IMR-90 (cell line): Measurements from ENCODE around the gene MMD. TPM values are rescaled to one million over a fixed set of nuclear protein-coding genes. Genes with fewer than 3 reads are reported as not detected.

Experiments
- ATAC-seq: fragments of 200-7000 bp; cut with Tn5 transposase; 2 replicates; pipeline ENCODE4 v1.9.1; 2020; ENCODE audit warnings: low read depth, mild to moderate bottlenecking, moderate library complexity
- BruUV-seq: library from RNA; stranded (reverse); fragments of 400-500 nt; replicated peaks from 2 replicates; lab custom pipeline; 2021; lab: Mats Ljungman, UMichigan
- CTCF ChIA-PET: fragments of 300-600 bp; formaldehyde crosslinking; extraction: SDS; loops from one replicate; lab custom pipeline; 2021; ENCODE audit warnings: antibody characterized with exemption; lab: Yijun Ruan, JAX
- POLR2A ChIA-PET: fragments of 300-600 bp; sonication (Branson Sonifier 250); formaldehyde crosslinking; loops from one replicate; lab custom pipeline; 2022; ENCODE audit warnings: antibody characterized with exemption; ENCODE audit not compliant: unreplicated experiment; lab: Charles Lee
- DNase-seq: peaks from one replicate; pipeline ENCODE4 v3.0.0; 2013
- H2AFZ ChIP-seq: replicated peaks from 2 replicates; pipeline ENCODE3; 2013; ENCODE audit warnings: low read length, mild to moderate bottlenecking; ENCODE audit not compliant: poor library complexity
- H2AK5ac ChIP-seq: 2 replicates; pipeline ENCODE4 v1.6.1; 2013; ENCODE audit warnings: low read depth, low read length, inconsistent platforms
- H2AK9ac ChIP-seq: replicated peaks from 2 replicates; pipeline ENCODE3; 2013; ENCODE audit warnings: mild to moderate bottlenecking, low read depth, low read length, moderate library complexity; ENCODE audit not compliant: poor library complexity
- H2BK120ac ChIP-seq: 2 replicates; pipeline ENCODE4 v1.6.1; 2013; ENCODE audit warnings: low read depth, low read length, inconsistent platforms
- H2BK15ac ChIP-seq: 3 replicates; pipeline ENCODE4 v1.6.1; 2013; ENCODE audit warnings: low read depth, low read length, inconsistent platforms
- H2BK20ac ChIP-seq: 2 replicates; pipeline ENCODE4 v1.6.1; 2013; ENCODE audit warnings: low read depth, mild to moderate bottlenecking, inconsistent platforms, low read length, moderate library complexity
- H2BK5ac ChIP-seq: 2 replicates; pipeline ENCODE4 v1.6.1; 2013; ENCODE audit warnings: mild to moderate bottlenecking, low read depth, low read length, inconsistent platforms; ENCODE audit not compliant: poor library complexity, severe bottlenecking
- H3K14ac ChIP-seq: replicated peaks from 2 replicates; pipeline ENCODE4 v1.6.1; 2013; ENCODE audit warnings: low read depth, low read length, inconsistent platforms
- H3K18ac ChIP-seq: 2 replicates; pipeline ENCODE4 v1.6.1; 2013; ENCODE audit warnings: low read depth, low read length, control low read depth
- H3K23ac ChIP-seq: 2 replicates; pipeline ENCODE4 v1.6.1; 2013; ENCODE audit warnings: low read depth, low read length, inconsistent platforms
- H3K27ac ChIP-seq: 2 replicates; pipeline ENCODE4 v1.5.1; 2013; ENCODE audit warnings: mild to moderate bottlenecking, control low read depth, low read length; ENCODE audit not compliant: insufficient read depth
- H3K27me3 ChIP-seq: 2 replicates; pipeline ENCODE4 v1.6.1; 2013; ENCODE audit warnings: low read length; ENCODE audit not compliant: control insufficient read depth, insufficient read depth
- H3K36me3 ChIP-seq: 2 replicates; pipeline ENCODE4 v1.6.1; 2013; ENCODE audit warnings: low read length, mixed read lengths; ENCODE audit not compliant: control insufficient read depth, insufficient read depth
- H3K4ac ChIP-seq: 2 replicates; pipeline ENCODE4 v1.6.1; 2013; ENCODE audit warnings: low read depth, low read length, inconsistent platforms
- H3K4me1 ChIP-seq: 2 replicates; pipeline ENCODE4 v1.6.1; 2013; ENCODE audit warnings: low read length, mixed read lengths; ENCODE audit not compliant: control insufficient read depth, insufficient read depth
- H3K4me2 ChIP-seq: 2 replicates; pipeline ENCODE4 v1.6.1; 2013; ENCODE audit warnings: low read depth, mild to moderate bottlenecking, control low read depth, low read length, moderate library complexity
- H3K4me3 ChIP-seq: 2 replicates; pipeline ENCODE4 v1.5.1; 2013; ENCODE audit warnings: low read depth, mild to moderate bottlenecking, control low read depth, low read length, moderate library complexity; ENCODE audit not compliant: insufficient read depth
- H3K56ac ChIP-seq: 2 replicates; pipeline ENCODE4 v1.6.1; 2013; ENCODE audit warnings: low read length, inconsistent platforms; ENCODE audit not compliant: insufficient read depth; ENCODE audit errors: extremely low read depth
- H3K79me1 ChIP-seq, 2 experiments: 2 replicates each; pipeline ENCODE4 v1.6.1; 2013; ENCODE audit warnings: low read length in 2 of 2, inconsistent platforms in 1 of 2, low read depth in 1 of 2
- H3K9ac ChIP-seq: 2 replicates; pipeline ENCODE4 v1.6.1; 2013; ENCODE audit warnings: low read depth, low read length, control low read depth
- H3K9me1 ChIP-seq: 2 replicates; pipeline ENCODE4 v1.6.1; 2013; ENCODE audit warnings: low read length, inconsistent platforms; ENCODE audit not compliant: insufficient read depth
- H3K9me3 ChIP-seq: 2 replicates; pipeline ENCODE4 v1.6.1; 2013; ENCODE audit warnings: low read length; ENCODE audit not compliant: control insufficient read depth, insufficient read depth
- H4K20me1 ChIP-seq: 2 replicates; pipeline ENCODE4 v1.6.1; 2013; ENCODE audit warnings: low read length, inconsistent platforms; ENCODE audit not compliant: insufficient read depth
- H4K5ac ChIP-seq: 2 replicates; pipeline ENCODE4 v1.6.1; 2013; ENCODE audit warnings: mild to moderate bottlenecking, low read depth, low read length, control low read depth
- H4K8ac ChIP-seq, 2 experiments: 2 replicates each; pipeline ENCODE4 v1.6.1; 2013; ENCODE audit warnings: low read depth in 2 of 2, low read length in 2 of 2, control low read depth in 1 of 2, inconsistent platforms in 1 of 2
- H4K91ac ChIP-seq: 2 replicates; pipeline ENCODE4 v1.6.1; 2013; ENCODE audit warnings: low read depth, low read length, inconsistent platforms; ENCODE audit not compliant: insufficient read depth
- BHLHE40 ChIP-seq: fragments of 150-350 bp; IDR thresholded peaks from 2 replicates; pipeline ENCODE4 v1.6.1; 2016; ENCODE audit warnings: mild to moderate bottlenecking, low read depth, low read length
- CEBPB ChIP-seq: IDR thresholded peaks from 2 replicates; pipeline ENCODE4 v1.6.1; 2012; ENCODE audit warnings: low read depth, low read length, improper control_type of control experiment
- CTCF ChIP-seq: conservative IDR thresholded peaks from 2 replicates; pipeline ENCODE4 v1.5.1; 2012; ENCODE audit warnings: mild to moderate bottlenecking, low read depth, low read length, improper control_type of control experiment
- FOS ChIP-seq: fragments of 150-350 bp; IDR thresholded peaks from 2 replicates; pipeline ENCODE4 v1.6.1; 2016; ENCODE audit warnings: low read depth, low read length
- MAFK ChIP-seq: IDR thresholded peaks from 2 replicates; pipeline ENCODE4 v1.6.1; 2012; ENCODE audit warnings: low read depth, low read length, improper control_type of control experiment
- MAZ ChIP-seq: IDR thresholded peaks from 2 replicates; pipeline ENCODE4 v1.6.1; 2012; ENCODE audit warnings: low read depth, mild to moderate bottlenecking, low read length, improper control_type of control experiment, moderate library complexity, borderline replicate concordance
- MXI1 ChIP-seq: IDR thresholded peaks from 2 replicates; pipeline ENCODE4 v1.6.1; 2012; ENCODE audit warnings: low read depth, mild to moderate bottlenecking, low read length, moderate library complexity, borderline replicate concordance
- NFE2L2 ChIP-seq: fragments of 150-350 bp; IDR thresholded peaks from 2 replicates; pipeline ENCODE4 v1.6.1; 2016; ENCODE audit warnings: low read depth, mild to moderate bottlenecking, low read length
- POLR2A ChIP-seq: IDR thresholded peaks from 2 replicates; pipeline ENCODE4 v1.6.1; 2012; ENCODE audit warnings: mild to moderate bottlenecking, low read depth, low read length
- RAD21 ChIP-seq: IDR thresholded peaks from 2 replicates; pipeline ENCODE4 v1.6.1; 2012; ENCODE audit warnings: low read length, improper control_type of control experiment
- RCOR1 ChIP-seq: IDR thresholded peaks from 2 replicates; pipeline ENCODE4 v1.6.1; 2012; ENCODE audit warnings: mild to moderate bottlenecking, low read length, improper control_type of control experiment; ENCODE audit not compliant: insufficient replicate concordance
- RFX5 ChIP-seq: IDR thresholded peaks from 2 replicates; pipeline ENCODE4 v1.8.0; 2012; ENCODE audit warnings: low read depth, mild to moderate bottlenecking, low read length, moderate library complexity
- SMC3 ChIP-seq: fragments of 150-350 bp; IDR thresholded peaks from 2 replicates; pipeline ENCODE4 v1.6.1; 2016; ENCODE audit warnings: low read depth, mild to moderate bottlenecking, antibody characterized with exemption, low read length, moderate library complexity
- WGBS, 2 experiments: methylation state at CpG; one replicate each; pipeline versions ENCODE4 v1.1.5 to v1.1.7; 2013; ENCODE audit warnings: missing lambda C conversion rate in 2 of 2; ENCODE audit not compliant: insufficient read length in 1 of 2; ENCODE audit errors: extremely low coverage in 2 of 2; 5-methylcytosine and 5-hydroxymethylcytosine counted together
- dilution Hi-C: fragments of 300-500 bp; cut with HindIII; formaldehyde crosslinking; loops from one replicate; pipeline ENCODE4 v1.14.3; 2018; ENCODE audit warnings: low sequenced_read_pairs; ENCODE audit not compliant: unreplicated experiment
- in situ Hi-C: fragments of 300-500 bp; cut with MboI; formaldehyde crosslinking; loops from 3 replicates; pipeline ENCODE4 v1.14.3; 2019; ENCODE audit warnings: low sequenced_read_pairs, inconsistent platforms, mixed read lengths
- intact Hi-C: fragments of 100-400 bp; cut with micrococcal nuclease; formaldehyde crosslinking; loops from 2 replicates; pipeline ENCODE4 v1.10.0; 2022
- polyA plus RNA-seq, 3 experiments: library from polyadenylated mRNA; depleted of rRNA; stranded (reverse); fragments of >200 nt; gene quantifications; 2 replicates each; pipeline ENCODE4 v1.2.3, GENCODE V29; 2012; ENCODE audit warnings: low replicate concordance in 1 of 3
- total RNA-seq: library from RNA; depleted of rRNA; stranded (reverse); fragments of >200 nt; gene quantifications from 2 replicates; pipeline ENCODE4 v1.2.3, GENCODE V29; 2012
- TF ChIP-seq, protein P1 (sequence below): fragments of 150-350 bp; IDR thresholded peaks from 2 replicates; pipeline ENCODE4 v1.6.1; 2016; ENCODE audit warnings: low read depth, mild to moderate bottlenecking, low read length, moderate library complexity, borderline replicate concordance

MMD gene
- total and polyA plus RNA-seq, 2 of the 4 experiments (the other 2 are of a cell fraction), result 6.3 to 7.0 TPM

GRCh38 chr17:55348749-55349354, 72.8 kb downstream of the MMD start:
- no peak overlapping the region for H2BK20ac ChIP-seq
- H4K8ac ChIP-seq, result no peak overlapping the region
- DNase-seq (peak; percentile 43), ATAC-seq (peak; percentile 90)
- intact Hi-C loops (loop anchor here (1.0 to 5.0 kb wide), 2 partner anchors 297 to 356 kb away; no protein-coding TSS in a partner anchor), in situ Hi-C loops (no loop called here), dilution Hi-C loops (no loop called here)
- H3K36me3 ChIP-seq, result no peaks in the 10 kb centered on the region
- no peaks in the 10 kb centered on the region; the same call in 1 of the 2 replicates for H3K9me3 ChIP-seq
- no peak overlapping the region for H2BK15ac ChIP-seq
- peaks cover 9% of the 10 kb centered on the region for H3K27me3 ChIP-seq
- no peak overlapping the region for H3K27ac ChIP-seq
- H3K4me1 ChIP-seq, result no peaks in the 10 kb centered on the region
- no CpG with 5 or more reads among the region's 10 CpGs for WGBS, 2 experiments
- no peak overlapping the region for H3K23ac ChIP-seq
- BruUV-seq, result no TSS peak
- H2AK5ac ChIP-seq, result no peak overlapping the region
- H4K20me1 ChIP-seq, result no peaks in the 10 kb centered on the region
- no peak overlapping the region for H2AFZ ChIP-seq
- no peak overlapping the region for H2BK120ac ChIP-seq
- no peak overlapping the region for H3K56ac ChIP-seq
- ChIA-PET CTCF (interaction anchor here (0.6 to 2.6 kb wide), 6 partner anchors 10 to 356 kb away, joined by 3 to 10 read pairs (median 4); no protein-coding TSS in a partner anchor), POLR2A (interaction anchor here (0.6 kb wide), 1 partner anchor 352 kb away, joined by 5 read pairs; no protein-coding TSS in a partner anchor)
- no peak overlapping the region for H4K91ac ChIP-seq
- H3K14ac ChIP-seq, result no peak overlapping the region
- H3K79me1 ChIP-seq, result no peaks in the 10 kb centered on the region
- H3K9ac ChIP-seq, result no peak overlapping the region
- no peak for TF ChIP-seq POLR2A
- peak; percentile 68 for TF ChIP-seq RAD21
- no peak for TF ChIP-seq RFX5
- no peak for TF ChIP-seq NFE2L2
- peak; percentile 86 for TF ChIP-seq SMC3
- TF ChIP-seq RCOR1, result no peak
- TF ChIP-seq MXI1, result no peak
- TF ChIP-seq, protein P1, sequence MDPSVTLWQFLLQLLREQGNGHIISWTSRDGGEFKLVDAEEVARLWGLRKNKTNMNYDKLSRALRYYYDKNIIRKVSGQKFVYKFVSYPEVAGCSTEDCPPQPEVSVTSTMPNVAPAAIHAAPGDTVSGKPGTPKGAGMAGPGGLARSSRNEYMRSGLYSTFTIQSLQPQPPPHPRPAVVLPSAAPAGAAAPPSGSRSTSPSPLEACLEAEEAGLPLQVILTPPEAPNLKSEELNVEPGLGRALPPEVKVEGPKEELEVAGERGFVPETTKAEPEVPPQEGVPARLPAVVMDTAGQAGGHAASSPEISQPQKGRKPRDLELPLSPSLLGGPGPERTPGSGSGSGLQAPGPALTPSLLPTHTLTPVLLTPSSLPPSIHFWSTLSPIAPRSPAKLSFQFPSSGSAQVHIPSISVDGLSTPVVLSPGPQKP, result no peak
- no peak for TF ChIP-seq MAFK
- TF ChIP-seq CEBPB, result no peak
- TF ChIP-seq FOS, result no peak
- no peak for TF ChIP-seq MAZ
- peak; percentile 85 for TF ChIP-seq CTCF
- no peak for TF ChIP-seq BHLHE40
- no peak overlapping the region for H3K4me3 ChIP-seq
- H3K4me2 ChIP-seq, result no peak overlapping the region
- no peaks in the 10 kb centered on the region for H3K9me1 ChIP-seq
- H4K5ac ChIP-seq, result no peak overlapping the region
- no peak overlapping the region for H3K4ac ChIP-seq
- no peak overlapping the region for H2BK5ac ChIP-seq
- no peak overlapping the region for H3K18ac ChIP-seq
- H2AK9ac ChIP-seq, result no peak overlapping the region
